T follicular helper cell (primary cell): Measurements from ENCODE around the gene PDGFD.

ENCODE experiments used
- DNase-seq: peaks from one replicate; pipeline ENCODE4 v3.0.0-alpha.2; 2020; ENCODE audit warnings: low read depth

PDGFD gene

DNA sequence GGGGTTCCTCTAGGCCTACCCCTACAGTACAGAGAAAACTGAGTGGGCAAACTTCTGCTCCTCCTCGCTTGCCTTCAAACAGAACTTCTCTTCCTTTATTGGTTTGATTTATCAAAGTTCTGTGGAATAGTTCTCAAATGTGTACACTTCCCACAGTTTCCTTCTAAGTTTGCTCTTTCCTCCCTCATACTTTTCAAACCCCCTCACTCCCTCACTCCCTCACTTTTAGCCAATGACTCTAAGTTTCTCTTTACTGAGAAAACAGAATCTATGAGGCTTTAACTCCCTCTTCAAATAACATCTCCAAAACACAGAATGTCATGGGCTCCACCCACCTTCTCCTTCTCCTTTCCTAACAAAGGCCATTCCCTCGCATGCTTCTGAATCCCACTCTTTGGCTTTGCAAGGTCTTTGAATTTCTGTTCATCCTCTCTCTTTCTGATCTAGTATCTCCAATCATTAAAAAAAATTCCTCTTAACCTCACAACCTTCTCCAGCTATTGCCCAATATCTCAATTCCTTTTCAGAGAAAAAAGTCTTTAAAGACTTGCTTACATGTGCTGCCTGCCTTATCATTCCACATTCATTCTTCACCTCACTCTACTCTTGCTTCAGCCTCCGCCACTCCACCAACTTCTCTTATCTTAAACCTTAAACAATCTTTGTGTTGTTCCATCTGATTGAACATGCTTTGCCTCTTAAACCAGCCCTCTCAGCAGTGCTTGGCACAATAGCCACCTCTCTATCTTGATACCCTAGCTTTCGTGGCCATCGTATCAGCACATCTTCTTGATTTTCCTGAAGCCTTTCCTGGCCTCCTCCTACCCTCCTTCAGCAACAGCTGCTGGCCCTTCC, 70.3 kb downstream of the PDGFD start:
- DNase-seq, result no peak

GRCh38 chr11:104092744-104093143, 71.2 kb downstream of the PDGFD start:
- no peak for DNase-seq

DNA sequence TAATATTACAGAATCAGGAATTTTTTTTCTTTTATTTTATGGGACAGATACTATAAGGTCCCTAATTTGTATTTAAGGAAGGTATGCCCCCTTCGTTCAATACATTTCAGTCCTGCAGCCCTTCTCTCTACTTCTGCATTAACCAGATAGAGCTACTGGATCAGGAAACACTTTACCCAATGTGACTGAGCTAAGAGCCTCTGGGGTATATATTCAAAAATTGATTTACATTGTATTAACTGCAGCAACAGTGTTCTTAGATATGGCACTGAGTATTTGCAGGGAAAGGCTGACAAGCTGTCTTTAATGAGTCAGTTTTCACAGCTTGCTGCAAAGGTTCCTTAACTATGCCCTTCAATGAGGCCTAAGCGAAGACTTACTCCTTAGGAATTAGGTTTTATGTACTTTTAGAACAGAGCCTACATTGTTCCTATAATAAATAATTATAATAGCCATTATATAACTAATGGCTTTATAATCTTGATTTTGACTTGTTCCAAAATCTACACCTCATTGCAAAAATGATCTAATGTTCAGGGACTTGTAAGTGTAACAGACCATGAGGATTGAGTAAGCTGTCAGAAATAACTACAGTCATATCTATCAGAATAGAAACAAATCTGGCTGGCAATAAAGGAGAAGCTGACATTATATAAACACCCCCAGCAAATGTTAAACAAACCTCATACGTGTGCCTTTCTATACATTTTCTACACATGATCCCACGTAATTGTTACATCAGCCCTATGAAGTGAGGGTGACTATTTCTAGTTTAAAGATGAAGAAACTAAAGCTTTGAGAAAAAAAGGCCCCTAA, 72.5 kb downstream of the PDGFD start:
- no peak for DNase-seq

DNA sequence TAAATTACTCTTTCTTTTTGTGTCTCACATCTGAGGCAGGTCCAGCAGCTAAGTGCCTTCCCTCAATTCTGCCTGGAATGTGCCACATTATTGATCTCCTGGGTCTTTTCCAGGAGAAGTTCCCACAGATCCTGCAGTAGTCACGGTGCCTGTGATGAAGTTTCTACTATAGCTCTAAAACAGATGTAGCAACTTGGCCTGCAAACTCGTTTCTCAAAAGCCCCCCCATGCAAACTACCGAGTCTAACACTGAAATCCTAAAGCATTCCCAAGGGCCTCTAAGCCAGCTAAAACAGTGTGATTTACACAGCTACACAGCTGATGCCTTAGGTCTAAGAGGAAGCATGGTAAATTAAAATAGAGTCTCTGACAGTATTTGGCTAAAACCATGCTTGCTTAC, 73.2 kb downstream of the PDGFD start:
- DNase-seq, result no peak

- DNase-seq, result no peak
Observed at GRCh38 chr11:104089481-104089880, 74.5 kb downstream of the PDGFD start.

GRCh38 chr11:104086621-104087020, 77.3 kb downstream of the PDGFD start:
- DNase-seq, result no peak

- DNase-seq, result no peak
Observed at GRCh38 chr11:104078995-104079394, 85.0 kb downstream of the PDGFD start.

- no peak for DNase-seq
Observed at GRCh38 chr11:104078245-104078644, 85.7 kb downstream of the PDGFD start.

- no peak for DNase-seq
Observed at GRCh38 chr11:104076455-104076854, 87.5 kb downstream of the PDGFD start.

GRCh38 chr11:104075706-104076105, 88.2 kb downstream of the PDGFD start:
- DNase-seq, result no peak

DNA sequence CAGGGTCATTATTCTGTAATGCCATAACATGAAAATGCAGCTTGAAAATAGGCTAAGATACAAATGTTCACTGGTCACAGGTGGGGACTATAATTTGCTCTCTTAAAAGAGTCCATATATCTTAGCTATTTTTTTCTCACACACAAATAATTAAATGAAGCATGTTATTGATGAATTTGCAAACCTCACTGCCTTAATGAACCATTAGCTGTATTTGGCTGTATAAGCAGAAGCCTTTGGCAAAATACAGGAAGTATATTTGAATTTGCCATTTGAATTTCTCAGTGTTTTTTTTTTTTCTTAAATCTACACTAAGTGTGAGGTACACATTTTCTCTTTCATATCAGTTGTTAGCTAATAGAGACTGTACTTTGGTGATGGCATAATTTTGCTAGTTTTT, 88.9 kb downstream of the PDGFD start:
- no peak for DNase-seq

DNA sequence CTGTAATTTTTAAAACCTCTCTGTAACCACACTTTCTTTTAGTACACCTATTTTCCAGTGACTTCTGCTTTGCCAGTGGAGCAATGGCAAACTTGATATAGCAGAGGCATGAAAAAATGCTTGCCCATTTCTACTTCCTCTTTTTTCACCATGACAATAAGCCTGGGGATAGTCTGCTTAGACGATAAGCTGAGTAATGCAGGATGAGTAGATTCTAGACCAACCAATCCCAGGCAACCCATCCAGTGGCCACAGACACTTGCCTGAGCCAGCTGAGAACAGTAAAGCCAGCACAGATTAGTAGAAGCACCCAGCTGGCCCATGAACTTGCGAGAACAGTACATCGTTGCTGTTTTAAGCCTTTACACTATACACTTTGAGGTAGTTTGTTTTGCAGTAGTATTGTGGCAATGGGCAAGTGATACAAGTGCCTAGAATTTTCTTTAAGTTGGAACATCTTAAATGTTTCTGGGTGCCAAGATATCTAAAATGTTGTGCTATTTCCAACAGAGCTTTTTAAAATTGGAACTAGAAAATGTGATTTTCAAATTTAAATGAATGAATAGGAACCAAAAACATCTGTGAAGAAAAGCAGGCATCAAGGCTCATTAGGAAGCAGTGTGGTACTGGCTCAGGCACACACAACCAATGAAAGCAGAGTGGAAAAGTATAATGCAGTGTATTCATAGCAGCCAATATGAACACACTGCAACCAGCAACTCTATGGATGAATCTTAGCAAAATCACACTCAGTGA, 89.8 kb downstream of the PDGFD start:
- DNase-seq, result no peak

GRCh38 chr11:104067534-104067933, 96.4 kb downstream of the PDGFD start:
- no peak for DNase-seq

DNA sequence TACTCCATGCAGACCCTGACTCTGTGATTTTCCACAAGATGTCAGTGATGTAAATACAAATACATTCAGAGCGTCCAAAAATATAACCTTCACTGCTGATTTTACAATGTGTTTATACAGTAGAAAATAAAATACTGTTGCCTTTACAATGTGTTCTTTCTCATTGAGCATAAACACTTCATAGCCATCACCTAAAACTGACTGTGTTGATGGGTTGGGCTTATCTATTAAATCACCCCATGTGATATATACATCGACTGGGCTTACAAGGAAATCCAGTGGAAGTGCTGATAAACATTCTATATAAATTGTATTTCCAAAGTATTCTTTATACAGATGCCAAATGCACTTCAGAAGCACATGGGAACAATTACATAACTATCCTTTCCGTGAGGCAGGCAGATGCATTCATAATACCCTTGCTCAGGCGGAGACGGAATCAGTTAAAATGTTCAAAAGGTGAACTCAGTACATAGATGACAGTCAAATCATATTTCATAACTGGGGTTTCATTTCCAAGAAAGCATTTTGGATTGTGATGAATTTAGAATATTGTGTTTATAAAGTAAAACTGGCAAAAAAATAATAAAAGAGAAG, 99.8 kb downstream of the PDGFD start:
- DNase-seq, result no peak

GRCh38 chr11:104061853-104062521, 102.0 kb downstream of the PDGFD start:
- no peak for DNase-seq

- DNase-seq, result no peak
Observed at GRCh38 chr11:104060820-104061219, 103.1 kb downstream of the PDGFD start.

- DNase-seq, result no peak
Observed at GRCh38 chr11:104060004-104060794, 103.7 kb downstream of the PDGFD start.

DNA sequence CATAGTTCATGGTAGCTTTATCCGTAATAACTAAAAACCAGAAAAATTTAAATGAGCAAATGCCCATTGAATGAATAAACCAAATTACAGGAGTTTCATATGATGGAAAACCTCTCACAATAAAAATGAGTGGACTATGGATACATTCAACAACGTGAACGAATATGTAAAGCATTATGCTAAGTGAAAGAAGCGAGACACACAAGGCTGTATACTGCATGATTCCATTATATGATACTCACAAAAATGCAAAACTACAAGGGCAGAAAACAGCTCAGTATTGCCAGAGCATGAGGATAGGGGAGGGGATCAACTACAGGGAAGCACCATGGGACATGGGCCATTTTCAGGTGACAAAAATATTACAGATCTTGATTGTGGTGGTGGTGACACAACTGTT, 105.3 kb downstream of the PDGFD start:
- no peak for DNase-seq

- no peak for DNase-seq
Observed at GRCh38 chr11:104057908-104058307, 106.0 kb downstream of the PDGFD start.

GRCh38 chr11:104055596-104055995, 108.4 kb downstream of the PDGFD start:
- no peak for DNase-seq
